Osteocyte (in vitro differentiated cells): ENCODE measurements around the gene PPL. TPM values are rescaled to one million over a fixed set of nuclear protein-coding genes. Genes with fewer than 3 reads are reported as not detected.
"Not testable (repeated sequence)": the region's sequence is repeated elsewhere in the genome, so short reads cannot be mapped to it uniquely, and the experiment has no call there.

Experiments
- DNase-seq: peaks from one replicate; pipeline ENCODE4 v3.0.0; 2021; ENCODE audit warnings: mixed read lengths; ENCODE audit not compliant: unreplicated experiment; ENCODE audit errors: extremely low spot score
- H3K27ac Mint-ChIP-seq: one replicate; pipeline ENCODE4 v1.8.0; 2021; ENCODE audit warnings: mild to moderate bottlenecking, mixed read lengths; ENCODE audit not compliant: unreplicated experiment
- H3K27me3 Mint-ChIP-seq: one replicate; pipeline ENCODE4 v1.8.0; 2021; ENCODE audit warnings: mixed read lengths; ENCODE audit not compliant: unreplicated experiment
- H3K36me3 Mint-ChIP-seq: one replicate; pipeline ENCODE4 v1.8.0; 2021; ENCODE audit warnings: mixed read lengths; ENCODE audit not compliant: unreplicated experiment
- H3K4me1 Mint-ChIP-seq: one replicate; pipeline ENCODE4 v1.8.0; 2021; ENCODE audit warnings: mixed read lengths; ENCODE audit not compliant: unreplicated experiment
- H3K4me3 Mint-ChIP-seq: one replicate; pipeline ENCODE4 v1.8.0; 2021; ENCODE audit warnings: mild to moderate bottlenecking, moderate library complexity, mixed read lengths; ENCODE audit not compliant: unreplicated experiment
- H3K9me3 Mint-ChIP-seq: one replicate; pipeline ENCODE4 v1.8.0; 2021; ENCODE audit warnings: mixed read lengths; ENCODE audit not compliant: unreplicated experiment
- CTCF ChIP-seq: fragments of 200-600 bp; sonication (generic); IDR thresholded peaks from 2 replicates; pipeline ENCODE4 v1.5.0; 2021; ENCODE audit warnings: antibody characterized with exemption, mild to moderate bottlenecking, moderate library complexity
- total RNA-seq: library from RNA; stranded (reverse); gene quantifications from 2 replicates; pipeline ENCODE4 v1.2.1, GENCODE V29; 2021

Gene PPL
- total RNA-seq, 1 donor from 2014 or later = 10.3 TPM

- Mint-ChIP-seq H3K27ac (no peak overlapping the region), H3K4me1 (no peaks in the 10 kb centered on the region)
Measured at GRCh38 chr16:4966736-4967453, 29.9 kb upstream of the PPL start.

DNA sequence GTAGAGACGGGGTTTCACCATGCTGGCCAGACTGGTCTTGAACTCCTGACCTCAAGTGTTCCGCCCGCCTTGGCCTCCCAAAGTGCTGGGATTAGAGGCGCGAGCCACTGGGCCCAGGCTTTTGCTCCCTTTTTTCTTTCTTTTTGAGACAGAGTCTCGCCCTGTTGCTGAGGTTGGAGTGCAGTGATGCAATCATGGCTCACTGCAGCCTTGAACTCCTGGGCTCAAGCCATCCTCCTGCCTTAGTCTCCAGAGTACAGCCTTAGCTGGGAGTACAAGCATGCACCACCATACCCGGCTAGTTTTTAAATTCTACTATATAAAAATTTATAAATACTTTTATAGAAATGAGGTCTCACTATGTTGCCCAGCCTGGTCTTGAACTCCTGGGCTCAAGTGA lies 26.6 kb upstream of the PPL start:
- not testable (repeated sequence) for H3K27me3 Mint-ChIP-seq, H3K27ac Mint-ChIP-seq, H3K4me3 Mint-ChIP-seq, H3K9me3 Mint-ChIP-seq, H3K36me3 Mint-ChIP-seq, H3K4me1 Mint-ChIP-seq, DNase-seq

More at GRCh38 chr16:4966736-4967453, 29.9 kb upstream of the PPL start:
- H3K4me3 Mint-ChIP-seq = no peak overlapping the region
- H3K9me3 Mint-ChIP-seq = no peaks in the 10 kb centered on the region
- no peak for DNase-seq
- no peaks in the 10 kb centered on the region for H3K27me3 Mint-ChIP-seq
- TF ChIP-seq CTCF = no peak
- H3K36me3 Mint-ChIP-seq = no peaks in the 10 kb centered on the region

- H3K36me3 Mint-ChIP-seq = no peaks in the 10 kb centered on the region
- DNase-seq = no peak
- peaks cover 8% of the 10 kb centered on the region for H3K4me1 Mint-ChIP-seq
- no peak for TF ChIP-seq CTCF
- H3K4me3 Mint-ChIP-seq = no peak overlapping the region
- no peaks in the 10 kb centered on the region for H3K9me3 Mint-ChIP-seq
- H3K27me3 Mint-ChIP-seq = no peaks in the 10 kb centered on the region
- H3K27ac Mint-ChIP-seq = no peak overlapping the region
Measured at GRCh38 chr16:4962716-4963115, 25.8 kb upstream of the PPL start.

DNA sequence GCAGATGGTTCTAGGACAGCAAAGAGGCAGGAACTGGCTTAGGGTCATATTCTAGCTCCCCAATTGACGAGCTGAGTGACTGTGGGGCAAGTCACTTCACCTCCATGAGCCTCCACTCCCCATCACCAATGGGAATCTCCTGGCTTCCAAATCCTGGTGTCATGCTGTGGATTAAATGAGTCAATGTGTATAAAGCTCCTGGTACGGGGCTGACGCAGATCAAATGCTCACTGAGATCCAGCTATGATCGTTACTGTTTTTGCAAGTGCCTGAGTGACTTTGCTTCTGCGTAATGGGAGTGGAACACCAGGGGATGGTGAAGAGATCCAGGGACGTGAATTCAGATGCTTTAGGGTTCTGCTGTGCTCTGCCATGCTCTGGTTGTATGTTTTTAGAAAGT lies 23.6 kb upstream of the PPL start:
- Mint-ChIP-seq H3K36me3 (no peaks in the 10 kb centered on the region), H3K9me3 (no peaks in the 10 kb centered on the region), H3K4me1 (peaks cover 16% of the 10 kb centered on the region), H3K4me3 (no peak overlapping the region), H3K27me3 (no peaks in the 10 kb centered on the region), H3K27ac (no peak overlapping the region)
- no peak for TF ChIP-seq CTCF
- DNase-seq = no peak

- TF ChIP-seq CTCF = no peak
- Mint-ChIP-seq H3K4me3 (peak overlapping the region; percentile 63), H3K27ac (no peak overlapping the region)
Measured at GRCh38 chr16:4958510-4959438, 21.8 kb upstream of the PPL start.

More at GRCh38 chr16:4958510-4959438, 21.8 kb upstream of the PPL start:
- no peak for DNase-seq
- no peaks in the 10 kb centered on the region for H3K27me3 Mint-ChIP-seq
- H3K36me3 Mint-ChIP-seq = no peaks in the 10 kb centered on the region
- H3K4me1 Mint-ChIP-seq = peaks cover 16% of the 10 kb centered on the region
- no peaks in the 10 kb centered on the region for H3K9me3 Mint-ChIP-seq
